Right cardiac atrium (tissue), 5 donors: Measurements from ENCODE around the gene COBL. TPM values are rescaled to one million over a fixed set of nuclear protein-coding genes. Genes with fewer than 3 reads are reported as not detected.
A peak's percentile ranks its signal among the peaks of the same experiment; 100 is the strongest.

ENCODE experiments used
- ATAC-seq, 2 donors: fragments of 200-7000 bp; cut with Tn5 transposase; one replicate each; pipeline versions ENCODE4 v1.8.0 to v1.9.1; 2020; ENCODE audit warnings: moderate library complexity in 2 of 2, mild to moderate bottlenecking in 1 of 2
- DNase-seq, 3 donors: peaks; one replicate each; pipeline ENCODE4 v3.0.0-alpha.2; 2020
- H3K27ac ChIP-seq: one replicate; pipeline ENCODE4 v1.5.1; 2013; ENCODE audit warnings: mild to moderate bottlenecking, low read length, control low read depth, moderate library complexity
- H3K27me3 ChIP-seq: one replicate; pipeline ENCODE4 v1.6.1; 2013; ENCODE audit not compliant: control insufficient read depth, insufficient read depth
- H3K4me1 ChIP-seq: one replicate; pipeline ENCODE4 v1.6.1; 2013; ENCODE audit warnings: low read length; ENCODE audit not compliant: control insufficient read depth, insufficient read depth
- H3K4me3 ChIP-seq: one replicate; pipeline ENCODE4 v1.5.1; 2013; ENCODE audit warnings: low read length, control low read depth
- H3K9me3 ChIP-seq: one replicate; pipeline ENCODE4 v1.6.1; 2013; ENCODE audit warnings: low read length; ENCODE audit not compliant: control insufficient read depth
- WGBS: extraction: QIAGEN DNeasy Blood & Tissue Kit; methylation state at CpG from one replicate; pipeline ENCODE4 v1.1.7; 2013; 5-methylcytosine and 5-hydroxymethylcytosine counted together
- intact Hi-C, 4 donors: fragments of 100-400 bp; cut with DNase I; formaldehyde crosslinking; loops; one replicate each; pipeline versions ENCODE4 v1.11.0 to v1.14.0; 2022 to 2023
- polyA plus RNA-seq: library from polyadenylated mRNA; stranded (reverse); fragments of 200-250 nt; gene quantifications from one replicate; pipeline ENCODE4 v1.2.3, GENCODE V29; 2013
- total RNA-seq, 4 donors: library from RNA; stranded (reverse); fragmentation: NEBNext Ultra II Directional; extraction: Animal tissue kit (Norgen Biotek cat#: 25700); gene quantifications; one replicate each; pipeline ENCODE4 v1.2.1, GENCODE V29; 2021
- donor health status: healthy with polysubstance abuse.
- donor health status: DM: no; HTN: yes; CAD: no.
- donor health status: DM: no; HTN: no; CAD: no.
- donor health status: DM: no; HTN: yes; CAD: no; lungs with severe emphysema.
- donor health status: DM: yes; HTN: yes; CAD: no.

COBL gene
- total and polyA plus RNA-seq, 5 donors: 27.0 to 56.5 (median 53.3) TPM

GRCh38 chr7:51301806-51302205 lies 14.8 kb downstream of the COBL start:
- Histone ChIP-seq H3K27ac (peak overlapping the region; percentile 63), H3K4me3 (no peak overlapping the region), H3K9me3 (no peaks in the 10 kb centered on the region), H3K4me1 (no peaks in the 10 kb centered on the region), H3K27me3 (no peaks in the 10 kb centered on the region)
- intact Hi-C loops: no loop called here
- DNase-seq (no peak), ATAC-seq (peak in 1 of 2 donors; percentile 28)
- 80% methylated on average over 4 of the region's 4 CpGs for WGBS

- H3K9me3 ChIP-seq: no peaks in the 10 kb centered on the region
- intact Hi-C loops: no loop called here
- no peak overlapping the region for H3K4me3 ChIP-seq
- no peaks in the 10 kb centered on the region for H3K4me1 ChIP-seq
- no peaks in the 10 kb centered on the region for H3K27me3 ChIP-seq
- ATAC-seq: peak; percentile 21 to 27
- 82% methylated on average over 30 of the region's 30 CpGs for WGBS
- DNase-seq: no peak
- H3K27ac ChIP-seq: peak overlapping the region; percentile 63
Measured at GRCh38 chr7:51300762-51301674, 15.6 kb downstream of the COBL start.

- H3K27ac ChIP-seq: no peak overlapping the region
Measured at GRCh38 chr7:51299391-51300133, 17.0 kb downstream of the COBL start.

GRCh38 chr7:51298912-51299311 lies 17.7 kb downstream of the COBL start:
- no peak overlapping the region for H3K4me3 ChIP-seq
- no peak for ATAC-seq
- H3K27me3 ChIP-seq: no peaks in the 10 kb centered on the region
- no peaks in the 10 kb centered on the region for H3K9me3 ChIP-seq
- no peak for DNase-seq
- 77% methylated on average over 5 of the region's 5 CpGs for WGBS
- intact Hi-C loops: loop anchor here in 1 of 4 donors (10.0 kb wide), 1 partner anchor 56 kb away; no protein-coding TSS in a partner anchor
- no peaks in the 10 kb centered on the region for H3K4me1 ChIP-seq
- H3K27ac ChIP-seq: no peak overlapping the region

More at GRCh38 chr7:51299391-51300133, 17.0 kb downstream of the COBL start:
- Histone ChIP-seq H3K9me3 (no peaks in the 10 kb centered on the region), H3K4me3 (no peak overlapping the region), H3K4me1 (no peaks in the 10 kb centered on the region), H3K27me3 (no peaks in the 10 kb centered on the region)
- DNase-seq (no peak), ATAC-seq (no peak)
- intact Hi-C loops: loop anchor here in 1 of 4 donors (10.0 kb wide), 1 partner anchor 55 kb away; no protein-coding TSS in a partner anchor
- 95% methylated on average over 5 of the region's 5 CpGs for WGBS

- no peaks in the 10 kb centered on the region for H3K4me1 ChIP-seq
- DNase-seq (no peak), ATAC-seq (no peak)
- no peak overlapping the region for H3K4me3 ChIP-seq
- 82% methylated on average over 3 of the region's 3 CpGs for WGBS
- no peaks in the 10 kb centered on the region for H3K27me3 ChIP-seq
- intact Hi-C loops: loop anchor here in 1 of 4 donors (10.0 kb wide), 1 partner anchor 57 kb away; no protein-coding TSS in a partner anchor
- no peak overlapping the region for H3K27ac ChIP-seq
- H3K9me3 ChIP-seq: no peaks in the 10 kb centered on the region
Measured at GRCh38 chr7:51297986-51298385, 18.6 kb downstream of the COBL start.

- peak overlapping the region; percentile 78 for H3K27ac ChIP-seq
- no peaks in the 10 kb centered on the region for H3K27me3 ChIP-seq
- ATAC-seq (peak; percentile 45 to 52), DNase-seq (no peak)
- H3K4me1 ChIP-seq: no peaks in the 10 kb centered on the region
- intact Hi-C loops: loop anchor here in 1 of 4 donors (10.0 kb wide), 1 partner anchor 59 kb away; no protein-coding TSS in a partner anchor
- 41% methylated on average over 3 of the region's 3 CpGs for WGBS
- H3K9me3 ChIP-seq: no peaks in the 10 kb centered on the region
- H3K4me3 ChIP-seq: no peak overlapping the region
Measured at GRCh38 chr7:51295440-51296245, 21.0 kb downstream of the COBL start.

GRCh38 chr7:51292596-51292995 lies 24.0 kb downstream of the COBL start:
- Histone ChIP-seq H3K27me3 (no peaks in the 10 kb centered on the region), H3K4me1 (peaks cover 8% of the 10 kb centered on the region), H3K9me3 (no peaks in the 10 kb centered on the region), H3K27ac (no peak overlapping the region), H3K4me3 (no peak overlapping the region)
- intact Hi-C loops: loop anchor here in 1 of 4 donors (10.0 kb wide), 1 partner anchor 62 kb away; no protein-coding TSS in a partner anchor
- 66% methylated on average over 4 of the region's 4 CpGs for whole genome bisulfite sequencing
- DNase-seq: no peak
- no peak for ATAC-seq

- no peak overlapping the region for H3K27ac ChIP-seq
- H3K27me3 ChIP-seq: no peaks in the 10 kb centered on the region
- no peak overlapping the region for H3K4me3 ChIP-seq
- no peaks in the 10 kb centered on the region for H3K9me3 ChIP-seq
- DNase-seq: no peak
- intact Hi-C loops: loop anchor here in 1 of 4 donors (10.0 kb wide), 1 partner anchor 64 kb away; no protein-coding TSS in a partner anchor
- ATAC-seq: no peak
- 90% methylated on average over 10 of the region's 10 CpGs for WGBS
- H3K4me1 ChIP-seq: peaks cover 8% of the 10 kb centered on the region
Measured at GRCh38 chr7:51290702-51291540, 25.7 kb downstream of the COBL start.

- DNase-seq: no peak
- H3K4me3 ChIP-seq: no peak overlapping the region
- no peaks in the 10 kb centered on the region for H3K9me3 ChIP-seq
- ATAC-seq: no peak
- no peaks in the 10 kb centered on the region for H3K27me3 ChIP-seq
- peaks cover 8% of the 10 kb centered on the region for H3K4me1 ChIP-seq
- intact Hi-C loops: loop anchor here in 1 of 4 donors (10.0 kb wide), 1 partner anchor 65 kb away; no protein-coding TSS in a partner anchor
- H3K27ac ChIP-seq: no peak overlapping the region
- 64% methylated on average over 3 of the region's 3 CpGs for WGBS
Measured at GRCh38 chr7:51290304-51290637, 26.3 kb downstream of the COBL start.
